ENCODE data around the gene CALML5. TPM values are rescaled to one million over a fixed set of nuclear protein-coding genes. Genes with fewer than 3 reads are reported as not detected.
A peak's percentile ranks its signal among the peaks of the same experiment; 100 is the strongest.

The CALML5 gene
- total and polyA plus RNA-seq, 9 of the 15 experiments (the other 6 are each of a cell fraction or from before 2014, with no cell fraction given), result not detected

DNA sequence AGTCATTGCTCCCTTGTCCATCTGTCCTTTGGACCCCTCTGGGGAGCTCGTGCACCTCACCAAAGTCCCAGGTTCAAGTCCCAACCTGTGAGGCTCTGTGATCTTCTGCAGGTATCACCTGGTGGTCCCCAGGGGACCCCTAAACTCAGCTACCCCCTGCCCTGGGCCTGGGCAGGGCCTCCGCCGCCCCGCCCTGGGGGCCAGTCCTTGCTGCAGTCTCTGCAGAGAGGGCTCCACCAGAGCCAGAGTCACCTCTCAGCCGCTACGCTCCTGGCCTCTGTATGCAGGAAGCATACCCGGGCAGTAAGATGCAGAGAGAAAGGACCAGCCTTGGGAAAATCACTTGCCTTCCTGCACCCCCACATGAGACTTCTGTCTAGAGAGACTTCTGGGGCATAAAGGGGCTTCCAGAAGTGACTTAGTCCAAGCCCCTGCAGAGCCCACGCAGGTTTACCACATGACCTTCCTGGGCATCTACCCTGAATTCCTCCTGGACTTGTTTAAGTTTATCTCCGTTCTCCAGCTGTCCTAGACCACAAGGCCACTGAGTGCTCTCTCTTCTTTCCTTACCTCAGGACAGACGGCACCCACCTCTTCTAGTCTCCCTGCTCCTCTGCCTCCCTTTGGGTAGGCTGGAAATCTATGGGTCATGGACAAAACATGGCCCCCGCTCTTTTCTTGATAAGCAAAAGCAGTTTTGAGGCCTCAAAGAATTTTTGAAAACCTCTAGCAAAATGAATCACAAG, 21.2 kb downstream of the CALML5 start (continued):
- TF ChIP-seq PHF20 (IDR thresholded peaks at IDR 0.05; ENCODE audit: partially characterized antibody) (no peak), ZNF165 (CRISPR knock-in tag; IDR thresholded peaks at IDR 0.05; ENCODE audit: borderline replicate concordance) (no peak), GTF2B (IDR thresholded peaks at IDR 0.05; ENCODE audit: extremely low read depth, insufficient read length) (no peak), TCF7L2 (IDR thresholded peaks at IDR 0.05; ENCODE audit: low read depth, low read length) (no peak), PYGO2 (tag; IDR thresholded peaks at IDR 0.05) (0 out of 2 replicates have a peak, but pooled peaks have one; percentile 24), ZNF316 (IDR thresholded peaks at IDR 0.05) (no peak), STAT6 (CRISPR knock-in tag; IDR thresholded peaks at IDR 0.05) (no peak), ZNF740 (CRISPR knock-in tag; IDR thresholded peaks at IDR 0.05) (no peak), ZNF740 (tag; IDR thresholded peaks at IDR 0.05) (0 out of 4 replicates have a peak, but pooled peaks have one; percentile 8 to 36), CREM (IDR thresholded peaks at IDR 0.05; ENCODE audit: low read depth) (peak; percentile 3; the same call in 1 of the 2 replicates), POLR2G (IDR thresholded peaks at IDR 0.05; ENCODE audit: low read depth, low read length) (0 out of 2 replicates have a peak, but pooled peaks have one; percentile 34)
- TF ChIP-seq, protein P1, sequence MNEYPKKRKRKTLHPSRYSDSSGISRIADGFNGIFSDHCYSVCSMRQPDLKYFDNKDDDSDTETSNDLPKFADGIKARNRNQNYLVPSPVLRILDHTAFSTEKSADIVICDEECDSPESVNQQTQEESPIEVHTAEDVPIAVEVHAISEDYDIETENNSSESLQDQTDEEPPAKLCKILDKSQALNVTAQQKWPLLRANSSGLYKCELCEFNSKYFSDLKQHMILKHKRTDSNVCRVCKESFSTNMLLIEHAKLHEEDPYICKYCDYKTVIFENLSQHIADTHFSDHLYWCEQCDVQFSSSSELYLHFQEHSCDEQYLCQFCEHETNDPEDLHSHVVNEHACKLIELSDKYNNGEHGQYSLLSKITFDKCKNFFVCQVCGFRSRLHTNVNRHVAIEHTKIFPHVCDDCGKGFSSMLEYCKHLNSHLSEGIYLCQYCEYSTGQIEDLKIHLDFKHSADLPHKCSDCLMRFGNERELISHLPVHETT (CRISPR knock-in tag; conservative IDR thresholded peaks at IDR 0.05 in 1 of 2, IDR thresholded peaks at IDR 0.05 in 1 of 2), result no peak
- TF ChIP-seq, protein P2, sequence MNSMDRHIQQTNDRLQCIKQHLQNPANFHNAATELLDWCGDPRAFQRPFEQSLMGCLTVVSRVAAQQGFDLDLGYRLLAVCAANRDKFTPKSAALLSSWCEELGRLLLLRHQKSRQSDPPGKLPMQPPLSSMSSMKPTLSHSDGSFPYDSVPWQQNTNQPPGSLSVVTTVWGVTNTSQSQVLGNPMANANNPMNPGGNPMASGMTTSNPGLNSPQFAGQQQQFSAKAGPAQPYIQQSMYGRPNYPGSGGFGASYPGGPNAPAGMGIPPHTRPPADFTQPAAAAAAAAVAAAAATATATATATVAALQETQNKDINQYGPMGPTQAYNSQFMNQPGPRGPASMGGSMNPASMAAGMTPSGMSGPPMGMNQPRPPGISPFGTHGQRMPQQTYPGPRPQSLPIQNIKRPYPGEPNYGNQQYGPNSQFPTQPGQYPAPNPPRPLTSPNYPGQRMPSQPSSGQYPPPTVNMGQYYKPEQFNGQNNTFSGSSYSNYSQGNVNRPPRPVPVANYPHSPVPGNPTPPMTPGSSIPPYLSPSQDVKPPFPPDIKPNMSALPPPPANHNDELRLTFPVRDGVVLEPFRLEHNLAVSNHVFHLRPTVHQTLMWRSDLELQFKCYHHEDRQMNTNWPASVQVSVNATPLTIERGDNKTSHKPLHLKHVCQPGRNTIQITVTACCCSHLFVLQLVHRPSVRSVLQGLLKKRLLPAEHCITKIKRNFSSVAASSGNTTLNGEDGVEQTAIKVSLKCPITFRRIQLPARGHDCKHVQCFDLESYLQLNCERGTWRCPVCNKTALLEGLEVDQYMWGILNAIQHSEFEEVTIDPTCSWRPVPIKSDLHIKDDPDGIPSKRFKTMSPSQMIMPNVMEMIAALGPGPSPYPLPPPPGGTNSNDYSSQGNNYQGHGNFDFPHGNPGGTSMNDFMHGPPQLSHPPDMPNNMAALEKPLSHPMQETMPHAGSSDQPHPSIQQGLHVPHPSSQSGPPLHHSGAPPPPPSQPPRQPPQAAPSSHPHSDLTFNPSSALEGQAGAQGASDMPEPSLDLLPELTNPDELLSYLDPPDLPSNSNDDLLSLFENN (IDR thresholded peaks at IDR 0.05; ENCODE audit: low read depth in 2 of 2, low read length in 2 of 2), result peak in 1 of 2 experiments; percentile 70; a peak in 1 of 4 replicates
- TF ChIP-seq, protein P3, sequence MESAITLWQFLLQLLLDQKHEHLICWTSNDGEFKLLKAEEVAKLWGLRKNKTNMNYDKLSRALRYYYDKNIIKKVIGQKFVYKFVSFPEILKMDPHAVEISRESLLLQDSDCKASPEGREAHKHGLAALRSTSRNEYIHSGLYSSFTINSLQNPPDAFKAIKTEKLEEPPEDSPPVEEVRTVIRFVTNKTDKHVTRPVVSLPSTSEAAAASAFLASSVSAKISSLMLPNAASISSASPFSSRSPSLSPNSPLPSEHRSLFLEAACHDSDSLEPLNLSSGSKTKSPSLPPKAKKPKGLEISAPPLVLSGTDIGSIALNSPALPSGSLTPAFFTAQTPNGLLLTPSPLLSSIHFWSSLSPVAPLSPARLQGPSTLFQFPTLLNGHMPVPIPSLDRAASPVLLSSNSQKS (CRISPR knock-in tag; IDR thresholded peaks at IDR 0.05), result no peak
